ENCODE data around the gene GTF2IRD1. TPM values are rescaled to one million over a fixed set of nuclear protein-coding genes. Genes with fewer than 3 reads are reported as not detected.

Gene GTF2IRD1
- total RNA-seq, 1 experiment from 2014 or later, result 34.3 TPM

- no peak overlapping the region for H2BK20ac ChIP-seq (ENCODE audit: low read depth, low read length, poor library complexity, severe bottlenecking)
- Mint-ChIP-seq H3K36me3 (ENCODE audit: insufficient read depth in 1 of 3, low read depth in 3 of 3) (no peaks in the 10 kb centered on the region; a peak in 1 of 7 replicates), H3K27ac (peak overlapping the region; percentile 17 to 88 (median 74); a peak in 5 of 7 replicates), H3K4me3 (no peak overlapping the region), H3K4me1 (peaks cover 10 to 16% of the 10 kb centered on the region in 2 experiments), H3K9me3 (no peaks in the 10 kb centered on the region), H3K27me3 (ENCODE audit: low read depth) (no peaks in the 10 kb centered on the region; the same call in none of the 2 replicates)
- H2AK5ac ChIP-seq (ENCODE audit: insufficient read length, low read length), result no peak overlapping the region
- no peaks in the 10 kb centered on the region for H3K27me3 ChIP-seq (ENCODE audit: insufficient read depth, low read length)
- H3K79me2 ChIP-seq (ENCODE audit: insufficient read depth, low read length), result no peaks in the 10 kb centered on the region
- H2AFZ ChIP-seq (ENCODE audit: low read length), result no peak overlapping the region
- no peak overlapping the region for H3K18ac ChIP-seq (ENCODE audit: insufficient read length, low read depth, low read length)
- TF ChIP-seq CTCF (conservative IDR thresholded peaks at IDR 0.05), result no peak
- no peak overlapping the region for H2BK5ac ChIP-seq (ENCODE audit: insufficient read length, low read length)
- no peak overlapping the region for H3T11ph ChIP-seq (ENCODE audit: low read length)
- H3K79me1 ChIP-seq (ENCODE audit: insufficient read depth, low read depth, low read length, poor library complexity, severe bottlenecking), result no peaks in the 10 kb centered on the region
- no peak overlapping the region for H3K4ac ChIP-seq (ENCODE audit: low read depth, low read length)
- WGBS (ENCODE audit: extremely low coverage, insufficient read length, low lambda C conversion rate), result no CpG with 5 or more reads among the region's 11 CpGs
- H3K14ac ChIP-seq (ENCODE audit: insufficient read depth, low read length), result no peak overlapping the region
- H3K4me2 ChIP-seq (ENCODE audit: insufficient read depth, insufficient read length, low read length), result no peak overlapping the region
- no peak overlapping the region for H3K56ac ChIP-seq (ENCODE audit: insufficient read length, low read depth, low read length)
- H4K91ac ChIP-seq (ENCODE audit: insufficient read length, low read depth, low read length), result no peak overlapping the region
- H4K8ac ChIP-seq (replicated peaks; ENCODE audit: insufficient read length, low read depth, low read length), result no peak overlapping the region
- no peak overlapping the region for H3K9ac ChIP-seq (ENCODE audit: extremely low read depth, insufficient read length, low read length)
- H2BK15ac ChIP-seq (ENCODE audit: low read depth, low read length), result no peak overlapping the region
- no peak overlapping the region for H4K5ac ChIP-seq (ENCODE audit: insufficient read length, low read depth, low read length)
- DNase-seq, result no peak
- no peak overlapping the region for H2BK12ac ChIP-seq (ENCODE audit: insufficient read length, low read depth, low read length)
- H3K23ac ChIP-seq (ENCODE audit: insufficient read length, low read depth, low read length), result no peak overlapping the region
- no peak overlapping the region for H3K27ac ChIP-seq (ENCODE audit: insufficient read length, low read depth, low read length)
- H3K23me2 ChIP-seq (ENCODE audit: insufficient read length, low read depth, low read length, poor library complexity, severe bottlenecking), result no peaks in the 10 kb centered on the region
- H3K4me1 ChIP-seq (ENCODE audit: insufficient read depth, low read length), result no peaks in the 10 kb centered on the region; the same call in 1 of the 2 replicates
- no peaks in the 10 kb centered on the region for H4K20me1 ChIP-seq (ENCODE audit: control insufficient read depth, insufficient read depth, insufficient read length)
- no peaks in the 10 kb centered on the region for H3K9me3 ChIP-seq (ENCODE audit: control insufficient read depth, low read depth, low read length)
- H2BK120ac ChIP-seq (ENCODE audit: low read depth, low read length, poor library complexity, severe bottlenecking), result no peak overlapping the region
These were observed 158.5 kb downstream of the GTF2IRD1 start for GRCh38 chr7:74612015-74612829.

All from H9 (cell line).